Erythroblast (primary cell): Measurements from ENCODE around the gene LRRC63.
"Not testable (repeated sequence)": the region's sequence is repeated elsewhere in the genome, so short reads cannot be mapped to it uniquely, and the experiment has no call there.

Experiments
- DNase-seq, 2 experiments: peaks; one replicate each; lab custom pipeline; 2025; lab: John Stamatoyannopoulos, UW
- GATA1 ChIP-seq: IDR thresholded peaks from 2 replicates; pipeline ENCODE4 v1.6.1; 2011; ENCODE audit warnings: low read depth, mild to moderate bottlenecking, control low read depth, low read length, moderate library complexity
- POLR2A ChIP-seq: IDR thresholded peaks from 2 replicates; pipeline ENCODE4 v1.6.1; 2011; ENCODE audit warnings: mild to moderate bottlenecking, low read length

LRRC63 gene, protein sequence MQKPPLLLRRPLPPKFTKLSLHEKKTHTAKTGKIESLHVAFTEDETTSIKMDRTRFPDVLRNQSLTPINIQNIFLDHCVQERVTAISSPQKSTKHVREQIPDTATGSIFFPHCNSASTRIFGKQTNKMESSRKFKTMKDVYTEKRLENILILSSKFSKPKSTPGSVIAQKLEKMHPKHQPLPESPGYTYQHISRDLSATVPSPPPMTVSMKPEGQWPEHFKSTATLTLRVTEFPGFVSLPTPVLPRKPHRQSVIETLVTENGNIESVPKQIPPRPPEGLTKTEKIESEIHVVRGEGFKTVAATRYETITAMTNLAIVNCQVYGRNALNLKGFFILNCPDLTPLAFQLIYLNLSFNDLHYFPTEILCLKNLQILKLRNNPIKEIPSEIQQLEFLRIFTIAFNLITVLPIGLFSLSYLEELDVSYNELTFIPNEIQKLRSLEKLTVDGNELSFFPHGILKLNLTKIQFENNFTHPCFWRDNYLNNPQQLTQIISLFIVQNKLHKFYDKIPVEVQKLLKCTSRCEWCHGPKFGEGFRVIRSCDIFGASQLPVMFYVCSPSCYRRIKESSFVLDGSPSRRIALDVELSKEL

DNA sequence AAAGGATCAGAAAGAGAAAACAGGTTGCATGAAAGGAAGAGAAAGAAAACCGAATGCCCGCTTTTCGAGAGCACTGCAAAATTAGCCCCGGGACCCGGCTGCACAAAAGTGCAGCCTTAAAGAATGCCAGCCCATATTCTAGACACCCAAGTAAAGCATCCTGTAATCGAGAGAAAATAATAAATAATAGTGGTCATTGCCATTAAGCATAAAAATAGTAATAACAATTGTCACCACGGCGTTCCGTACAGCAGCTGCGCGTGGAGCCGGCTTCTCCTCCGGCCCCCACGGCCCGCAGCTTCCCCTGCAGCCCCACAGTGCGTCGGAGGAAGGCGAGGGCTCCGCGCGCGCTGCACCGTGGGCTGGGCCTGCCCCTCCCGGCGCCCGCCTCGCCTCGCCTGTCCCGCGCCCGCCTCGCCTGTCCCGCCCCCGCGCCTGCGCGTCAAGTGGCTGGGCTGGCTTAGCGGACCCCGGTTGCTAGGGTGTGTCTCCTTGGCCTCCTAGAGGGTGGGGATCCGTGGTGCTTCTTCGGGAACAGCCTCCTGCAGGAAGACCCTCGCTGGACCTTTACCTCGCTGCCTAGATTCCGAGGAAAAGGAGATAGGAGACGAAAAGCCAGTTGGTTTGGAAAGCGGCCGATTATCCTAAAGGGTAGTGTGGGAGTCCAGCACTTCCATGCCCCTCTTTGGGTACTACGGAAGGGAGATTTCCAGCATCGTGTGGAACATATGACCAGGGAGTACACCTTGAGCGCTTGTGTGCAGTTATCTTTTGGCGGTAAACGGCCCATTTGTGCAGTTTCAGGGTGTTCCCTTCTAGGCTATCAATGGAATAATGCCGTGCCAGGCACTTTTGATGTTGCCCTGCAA lies at the start of gene LRRC63:
Gene LRRC63, plus strand, starts transcription at position 446 of the 869 bp plus-strand sequence. CDS start 1,107 bp downstream, outside the sequence.
- TF ChIP-seq POLR2A, result peak; percentile 77
- TF ChIP-seq GATA1, result no peak
- peak; percentile 92 to 93 for DNase-seq

DNA sequence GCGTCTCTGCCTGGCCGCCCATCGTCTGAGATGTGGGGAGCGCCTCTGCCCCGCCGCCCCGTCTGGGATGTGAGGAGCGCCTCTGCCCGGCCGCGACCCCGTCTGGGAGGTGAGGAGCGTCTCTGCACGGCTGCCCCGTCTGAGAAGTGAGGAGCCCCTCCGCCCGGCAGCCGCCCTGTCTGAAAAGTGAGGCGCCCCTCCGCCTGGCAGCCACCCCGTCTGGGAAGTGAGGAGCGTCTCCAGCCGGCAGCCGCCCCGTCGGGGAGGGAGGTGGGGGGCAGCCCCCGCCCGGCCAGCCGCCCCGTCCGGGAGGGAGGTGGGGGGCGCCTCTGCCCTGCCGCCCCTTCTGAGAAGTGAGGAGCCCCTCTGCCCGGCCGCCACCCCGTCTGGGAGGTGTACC lies 49.0 kb upstream of the LRRC63 start:
- DNase-seq, result not testable (repeated sequence)

DNA sequence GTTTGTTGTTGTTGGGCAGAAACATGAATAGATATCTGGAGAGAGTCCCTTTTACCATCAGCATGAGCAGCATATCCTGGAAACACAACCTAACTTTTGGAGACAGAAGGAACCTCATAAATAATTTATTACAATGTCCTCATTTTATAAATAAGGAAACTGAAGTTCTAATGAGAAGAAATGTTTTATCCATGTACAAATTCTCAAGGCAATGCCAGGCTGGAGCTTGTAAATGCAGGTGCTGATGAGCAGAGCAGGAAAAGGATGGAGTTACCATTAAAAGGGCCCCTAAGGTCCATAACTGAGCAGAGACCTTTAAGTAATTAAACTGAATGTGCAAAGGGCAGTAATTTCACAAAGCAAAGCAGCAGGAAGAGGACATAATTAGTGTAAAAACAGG lies 47.1 kb upstream of the LRRC63 start:
- no peak for DNase-seq
- TF ChIP-seq POLR2A (no peak), GATA1 (no peak)

DNA sequence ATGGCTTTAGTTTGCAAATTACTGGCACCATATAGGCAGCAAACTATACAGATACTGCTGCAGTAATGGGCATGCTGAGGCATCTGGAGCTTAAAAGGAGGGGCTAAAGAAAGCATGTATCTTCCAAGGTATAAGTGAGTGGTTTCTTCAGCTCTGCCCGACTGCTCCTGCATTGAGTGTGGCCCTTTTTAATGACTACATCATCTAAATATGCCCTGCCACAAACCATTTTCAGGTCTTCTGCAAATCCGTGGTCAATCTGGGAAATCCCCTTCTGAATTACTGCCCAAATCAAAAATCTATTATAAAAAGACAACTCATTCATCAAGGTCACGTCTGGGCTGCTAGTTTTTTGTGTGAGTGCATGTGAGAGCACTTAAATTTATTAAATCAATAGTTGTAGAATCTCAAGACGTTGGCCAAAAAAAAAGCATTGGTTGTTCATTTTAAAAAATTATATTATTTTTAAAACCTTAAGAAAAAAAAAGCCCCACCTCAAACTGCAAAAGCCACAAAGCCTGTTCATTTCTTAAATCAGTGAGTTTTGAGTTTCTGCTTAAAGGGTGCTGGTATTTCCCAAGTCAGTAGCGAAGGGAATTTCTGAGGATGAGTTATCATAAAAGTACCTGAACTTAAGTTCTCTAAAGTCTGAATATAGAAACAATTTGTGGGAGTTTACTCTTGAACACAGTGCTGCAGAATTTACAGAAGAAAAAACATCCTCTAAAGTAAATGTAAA lies 46.1 kb upstream of the LRRC63 start:
- no peak for DNase-seq
- no peak for TF ChIP-seq GATA1
- TF ChIP-seq POLR2A, result no peak

DNA sequence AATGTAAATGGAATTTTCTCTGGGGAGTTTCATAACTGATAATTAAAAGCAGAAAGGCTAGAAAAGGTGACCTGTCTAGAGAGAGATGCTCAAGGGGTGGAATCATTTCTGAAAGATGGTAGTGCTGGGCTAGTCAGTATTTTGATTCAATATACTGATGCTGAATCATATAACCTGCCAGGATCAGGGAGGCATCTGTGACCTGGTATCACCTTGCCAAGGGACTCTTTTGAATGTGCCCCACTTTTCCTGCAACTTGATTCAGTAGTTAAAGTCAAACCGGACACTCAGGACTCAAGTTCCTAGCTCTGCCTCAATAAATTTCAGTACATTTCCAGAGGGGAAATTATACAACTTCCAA lies 45.5 kb upstream of the LRRC63 start:
- TF ChIP-seq GATA1 (no peak), POLR2A (no peak)
- DNase-seq, result no peak

DNA sequence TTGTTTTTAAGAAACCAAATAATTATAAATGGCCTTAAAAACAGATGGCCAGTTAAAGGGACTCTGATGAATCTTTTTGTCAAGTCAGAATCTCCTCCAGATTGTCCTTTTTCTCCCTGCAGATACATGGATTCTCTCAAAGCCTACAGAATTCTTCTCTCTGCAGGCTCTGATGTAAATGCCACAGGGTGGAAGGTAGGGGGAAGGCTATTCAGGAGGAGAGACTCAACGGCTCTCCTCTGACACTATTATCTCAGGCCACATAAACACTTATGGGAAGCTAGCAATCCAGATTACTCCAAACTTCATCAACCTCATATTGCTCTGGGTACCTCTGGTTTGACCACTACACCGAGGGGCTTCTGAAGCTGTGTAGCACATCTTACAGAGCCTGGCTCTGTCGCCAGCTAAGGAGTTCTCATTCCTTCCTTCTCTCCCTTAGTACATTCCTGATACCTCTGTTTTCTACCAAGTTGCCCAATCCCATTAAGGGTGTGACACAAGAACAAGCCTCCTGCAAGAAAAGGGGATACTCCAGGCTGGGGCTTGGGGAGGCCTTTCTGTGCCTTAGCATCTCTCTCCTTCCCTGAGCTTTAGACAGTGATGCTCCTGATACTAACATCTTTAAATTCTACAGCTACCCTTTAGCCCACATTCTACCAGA lies 44.6 kb upstream of the LRRC63 start:
- peak in 1 of 2 experiments; percentile 8 for DNase-seq
- TF ChIP-seq POLR2A, result no peak
- no peak for TF ChIP-seq GATA1

DNA sequence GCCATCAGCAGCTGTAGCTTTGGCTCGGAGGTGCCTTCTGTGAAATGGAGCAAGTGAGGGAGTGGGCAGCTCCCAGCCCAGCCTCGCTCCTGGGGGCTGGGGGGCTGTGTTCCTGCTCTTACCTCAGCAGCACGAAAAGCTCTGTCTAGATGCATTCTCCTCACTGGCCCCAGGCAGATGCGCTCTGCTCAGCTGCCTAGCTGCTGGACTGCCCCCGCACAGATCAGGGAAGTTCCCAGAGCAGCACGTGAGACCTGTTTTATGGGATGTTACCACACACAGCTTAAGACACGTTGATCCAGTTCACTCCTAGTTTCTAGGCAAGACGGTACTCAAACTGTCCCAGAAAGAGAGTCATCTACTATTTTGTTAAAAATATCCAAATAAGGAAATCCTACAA lies 43.4 kb upstream of the LRRC63 start:
- DNase-seq, result peak in 1 of 2 experiments; percentile 20
- TF ChIP-seq POLR2A, result no peak
- no peak for TF ChIP-seq GATA1

DNA sequence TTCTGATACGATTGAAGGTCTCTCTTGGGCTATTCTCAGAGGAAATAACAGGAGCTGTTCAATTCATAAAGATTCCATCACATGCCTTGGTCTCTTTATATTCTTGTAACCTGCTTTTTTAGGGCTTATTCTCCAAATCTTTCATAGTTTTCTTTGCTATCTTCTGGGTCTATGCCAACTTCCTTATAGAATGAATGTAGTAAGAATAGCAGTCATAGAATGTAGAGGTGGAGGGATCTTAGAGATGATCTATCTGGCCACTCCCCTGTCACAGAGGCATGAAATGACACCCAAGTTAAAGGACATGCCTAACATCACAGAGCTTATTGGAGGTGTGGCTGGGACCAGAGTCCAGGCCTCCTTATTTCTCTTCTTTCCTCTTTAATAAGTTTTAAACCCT lies 42.9 kb upstream of the LRRC63 start:
- peak; percentile 22 to 37 for DNase-seq
- TF ChIP-seq POLR2A, result no peak
- TF ChIP-seq GATA1, result no peak

DNA sequence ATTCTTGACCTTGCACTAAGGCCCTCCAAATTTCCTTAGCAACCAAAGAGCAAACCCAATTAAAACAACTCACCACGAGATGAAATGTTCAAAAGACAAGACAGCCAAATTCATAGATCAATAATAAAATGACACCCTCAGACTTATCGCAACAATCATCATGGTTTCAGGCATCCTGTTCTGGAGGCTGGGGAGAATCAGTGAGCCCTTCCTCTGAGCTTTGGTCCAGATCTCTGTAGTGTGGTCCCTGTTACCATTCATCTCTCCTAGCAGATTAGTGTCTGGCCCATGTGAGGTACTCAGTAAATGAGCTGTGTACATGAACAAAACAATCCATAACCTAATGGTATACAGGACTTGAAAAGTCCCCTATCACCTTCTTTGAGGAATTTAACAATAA lies 42.0 kb upstream of the LRRC63 start:
- no peak for DNase-seq
- TF ChIP-seq POLR2A (no peak), GATA1 (no peak)

DNA sequence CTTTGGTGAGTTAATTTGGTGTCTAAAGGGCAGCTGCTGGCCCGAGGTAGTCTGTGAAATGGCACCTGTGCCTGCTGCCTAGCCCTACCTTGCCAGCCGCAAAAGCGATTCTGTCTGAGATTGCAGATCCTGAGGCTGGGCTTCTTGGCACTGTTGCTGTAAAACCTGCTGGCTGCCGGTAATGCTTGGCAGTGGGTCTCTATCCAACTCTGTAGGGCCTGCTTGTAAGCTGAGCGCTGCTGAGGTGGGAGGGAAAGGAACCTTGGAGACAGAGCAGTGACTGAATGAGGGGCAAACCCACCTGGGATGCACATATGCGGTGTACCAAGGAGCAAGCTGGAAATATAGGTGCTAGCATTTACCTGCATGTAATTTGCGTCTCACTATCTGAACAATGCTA lies 41.5 kb upstream of the LRRC63 start:
- no peak for DNase-seq
- TF ChIP-seq POLR2A (no peak), GATA1 (no peak)

DNA sequence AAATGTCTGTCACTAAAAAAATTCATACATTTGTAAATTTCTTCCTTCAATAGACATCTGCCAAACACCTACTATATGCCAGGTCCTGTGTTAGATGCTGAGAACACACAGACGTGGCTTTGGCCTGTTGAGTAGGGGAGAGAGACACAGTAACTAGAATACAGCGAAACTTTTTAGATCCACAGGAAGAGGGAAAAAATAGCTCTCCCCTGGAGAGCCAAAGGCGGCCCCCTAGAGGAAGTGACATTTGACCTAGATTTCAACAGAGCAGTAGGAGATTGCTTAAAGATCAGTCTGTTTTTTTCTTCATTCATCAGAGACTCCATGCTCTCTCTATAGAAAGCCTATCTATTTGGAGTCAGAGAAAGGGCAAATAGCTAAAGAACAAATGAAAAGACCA lies 41.0 kb upstream of the LRRC63 start:
- DNase-seq, result peak; percentile 37 to 44

DNA sequence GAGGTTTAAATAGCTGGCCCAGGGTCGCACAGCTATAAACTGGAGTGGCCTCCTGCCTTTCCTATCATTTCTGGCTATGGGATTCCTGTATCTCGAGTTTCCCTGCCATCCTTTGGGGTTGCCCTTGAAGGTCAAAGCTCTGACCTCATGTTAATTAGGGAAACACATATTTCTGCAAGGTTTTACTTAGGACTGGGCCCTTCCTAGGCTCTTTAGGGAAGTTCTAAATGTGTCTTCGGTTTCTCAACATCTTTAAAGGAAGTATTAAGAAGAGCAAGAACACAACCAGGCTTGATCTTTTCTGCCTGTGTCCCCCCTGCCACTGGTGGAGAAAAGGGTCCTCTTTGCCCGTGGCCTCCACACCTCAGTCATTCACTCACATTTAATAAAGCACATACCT lies 40.5 kb upstream of the LRRC63 start:
- no peak for DNase-seq
- TF ChIP-seq POLR2A, result no peak
- TF ChIP-seq GATA1, result no peak

More for the DNA sequence above, 41.0 kb upstream of the LRRC63 start:
- TF ChIP-seq POLR2A (no peak), GATA1 (no peak)

DNA sequence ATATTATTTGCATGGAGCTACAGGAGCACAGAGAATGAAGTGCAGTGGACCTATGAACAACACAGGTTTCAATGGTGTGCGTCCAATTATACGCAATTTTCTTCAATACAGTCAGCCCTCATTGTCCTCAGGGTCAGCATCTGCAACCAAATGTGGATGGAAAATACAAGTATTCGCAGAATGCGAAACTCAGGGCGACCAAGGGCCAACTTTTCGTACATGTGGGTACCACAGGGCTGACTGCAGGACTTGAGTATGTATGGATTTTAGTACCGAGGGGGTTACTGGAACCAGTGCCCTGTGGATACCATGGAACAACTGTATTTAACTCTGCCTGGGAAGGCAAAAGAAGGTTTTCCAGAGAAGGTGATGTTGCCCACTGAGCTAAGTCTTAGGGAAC lies 40.0 kb upstream of the LRRC63 start:
- DNase-seq, result no peak
- no peak for TF ChIP-seq GATA1
- no peak for TF ChIP-seq POLR2A
